ENCODE results near the gene NTM.

Gene NTM

GRCh38 chr11:132139181-132139580 is 768.8 kb downstream of the NTM start:
- DNase-seq, result no peak

DNA sequence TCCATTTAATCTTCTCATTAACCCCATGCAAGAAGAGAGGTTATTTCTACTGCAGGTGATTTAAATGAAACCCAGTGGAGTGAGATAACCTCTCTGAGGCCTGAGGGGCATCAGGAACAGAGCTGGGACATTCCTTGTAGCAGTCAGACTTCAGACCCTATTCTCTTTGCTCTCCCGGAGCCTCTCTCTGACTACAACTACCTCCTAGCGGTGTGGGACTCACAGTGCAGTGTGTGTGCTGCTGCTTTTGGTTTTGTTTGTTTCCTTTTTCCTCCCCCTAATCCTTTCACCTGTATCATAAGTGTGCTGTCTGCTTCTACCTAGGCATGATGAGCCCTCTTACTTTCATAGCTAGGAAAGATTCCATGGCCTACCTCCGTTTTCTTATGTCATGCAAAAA is 769.6 kb downstream of the NTM start:
- DNase-seq, result no peak

- no peak for DNase-seq
Measured at GRCh38 chr11:132142121-132142520, 771.7 kb downstream of the NTM start.

DNA sequence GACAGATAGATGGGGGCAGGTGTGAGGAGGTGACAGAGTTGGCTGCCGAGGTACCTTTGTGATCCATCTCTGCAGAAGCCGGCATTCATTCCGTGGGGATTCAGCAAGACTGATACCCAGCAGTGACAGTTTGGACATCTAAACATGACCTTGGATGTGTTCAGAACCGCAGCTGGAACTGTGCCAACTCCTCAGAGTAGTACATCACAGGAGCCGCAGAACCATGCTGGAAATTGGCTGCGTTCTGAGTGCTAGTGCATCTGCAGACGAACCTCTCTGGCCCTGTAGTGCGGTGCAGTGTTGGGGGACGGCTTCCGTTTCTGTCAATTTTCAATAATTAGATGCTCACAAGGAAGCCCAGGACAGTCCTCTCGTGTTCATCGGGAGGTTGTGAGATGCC is 772.1 kb downstream of the NTM start:
- no peak for DNase-seq

DNA sequence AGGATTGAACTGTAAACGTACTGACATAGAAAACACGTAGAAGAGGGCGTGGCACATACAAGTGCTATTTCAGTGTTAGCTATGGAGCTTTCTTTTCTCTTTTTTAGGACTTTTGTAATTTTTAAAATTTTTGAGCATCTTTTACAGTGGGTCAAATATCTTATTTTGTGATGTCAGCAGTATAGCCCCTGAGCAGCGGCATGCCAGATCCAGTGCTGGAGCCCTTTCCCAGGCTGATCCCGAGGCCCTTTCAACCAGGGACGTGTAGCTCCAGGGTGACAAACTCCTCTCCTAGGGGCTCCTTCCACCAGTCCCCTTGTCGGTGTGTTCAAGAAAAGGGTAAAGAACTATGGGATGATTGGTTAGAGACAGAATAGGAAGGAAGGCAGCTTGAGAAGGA is 777.0 kb downstream of the NTM start:
- DNase-seq, result no peak

GRCh38 chr11:132154781-132155180 is 784.4 kb downstream of the NTM start:
- DNase-seq, result no peak

DNA sequence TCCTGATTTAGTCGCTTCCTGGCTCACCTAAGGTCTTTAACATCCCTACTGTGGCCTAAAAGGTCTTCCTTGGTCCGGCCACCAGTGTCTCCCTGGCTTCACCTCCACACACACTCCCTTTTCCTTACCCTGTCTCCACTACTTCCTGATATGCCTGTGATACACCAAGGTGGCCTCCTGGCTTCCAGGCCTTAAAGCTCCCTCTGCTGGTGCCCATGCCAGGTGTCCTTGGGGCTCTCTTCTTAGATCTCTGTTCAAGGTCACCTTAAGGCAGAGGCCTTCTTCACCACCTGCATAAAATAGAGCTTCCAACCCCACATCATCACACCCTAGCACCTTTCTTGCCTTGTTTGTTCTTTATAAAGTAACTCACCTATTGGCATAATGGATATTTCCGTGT is 787.7 kb downstream of the NTM start:
- no peak for DNase-seq

- no peak for DNase-seq
Measured at GRCh38 chr11:132158696-132159095, 788.3 kb downstream of the NTM start.

GRCh38 chr11:132161403-132162078 is 791.1 kb downstream of the NTM start:
- DNase-seq, result no peak

- no peak for DNase-seq
Measured at GRCh38 chr11:132168344-132168981, 798.0 kb downstream of the NTM start.

DNA sequence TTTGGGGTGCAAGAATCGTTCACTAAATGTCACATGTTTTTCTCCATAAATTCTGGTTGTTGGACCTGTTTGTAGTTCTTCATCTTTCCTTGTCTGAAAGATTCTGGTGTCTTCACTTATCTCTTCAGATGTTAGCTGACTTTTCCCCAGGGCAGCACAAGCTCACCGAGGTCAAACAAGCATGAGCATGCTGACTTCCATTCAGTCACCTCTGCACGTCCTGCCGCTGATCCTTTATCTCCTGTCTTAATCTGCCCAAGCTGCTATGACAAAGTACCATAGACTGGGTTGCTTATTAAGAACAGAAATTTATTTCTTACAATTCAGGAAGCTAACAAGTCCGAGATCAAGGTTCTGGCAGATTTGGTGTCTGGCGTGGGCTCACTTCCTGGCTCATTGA is 800.6 kb downstream of the NTM start:
- no peak for DNase-seq

GRCh38 chr11:132174362-132175255 is 804.2 kb downstream of the NTM start:
- DNase-seq, result no peak

DNA sequence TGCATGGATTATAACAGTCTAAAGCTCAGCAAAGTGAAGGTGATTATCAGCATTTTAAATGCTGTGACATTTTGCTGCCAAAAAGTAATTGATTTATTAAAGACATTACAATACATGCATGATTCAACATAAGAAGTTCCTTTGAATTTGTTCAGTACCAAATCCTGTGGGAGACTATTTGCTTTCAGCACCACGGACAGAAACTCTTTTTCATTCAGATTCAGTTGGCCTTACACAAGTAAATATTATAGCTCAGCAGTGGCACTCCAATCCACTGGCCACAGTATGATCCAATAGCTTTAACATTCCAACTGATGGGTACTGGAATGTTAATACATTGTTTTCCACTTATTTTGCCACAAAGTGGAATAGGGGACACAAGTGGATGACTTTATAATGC is 806.7 kb downstream of the NTM start:
- no peak for DNase-seq

DNA sequence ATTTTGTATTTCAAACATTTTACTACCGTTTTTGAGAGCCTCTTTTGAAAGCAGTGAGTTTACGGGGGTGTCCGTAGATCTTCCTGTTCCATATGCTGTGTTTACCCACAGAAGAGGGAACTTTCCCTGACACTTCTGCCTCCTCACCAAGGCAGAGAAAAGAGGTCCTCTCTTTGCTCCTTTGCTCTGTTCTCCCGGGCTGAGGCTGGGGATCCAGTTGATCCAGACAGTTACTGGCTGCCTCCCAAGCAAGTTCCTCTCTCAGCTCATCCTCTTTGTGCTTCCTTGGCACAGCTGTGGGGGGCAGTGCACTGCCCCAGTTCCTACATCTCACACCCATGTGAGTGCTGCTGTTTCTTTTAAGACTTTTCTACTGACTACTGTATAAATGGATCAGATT is 813.7 kb downstream of the NTM start:
- DNase-seq, result no peak

GRCh38 chr11:132185726-132186592 is 815.5 kb downstream of the NTM start:
- no peak for DNase-seq

DNA sequence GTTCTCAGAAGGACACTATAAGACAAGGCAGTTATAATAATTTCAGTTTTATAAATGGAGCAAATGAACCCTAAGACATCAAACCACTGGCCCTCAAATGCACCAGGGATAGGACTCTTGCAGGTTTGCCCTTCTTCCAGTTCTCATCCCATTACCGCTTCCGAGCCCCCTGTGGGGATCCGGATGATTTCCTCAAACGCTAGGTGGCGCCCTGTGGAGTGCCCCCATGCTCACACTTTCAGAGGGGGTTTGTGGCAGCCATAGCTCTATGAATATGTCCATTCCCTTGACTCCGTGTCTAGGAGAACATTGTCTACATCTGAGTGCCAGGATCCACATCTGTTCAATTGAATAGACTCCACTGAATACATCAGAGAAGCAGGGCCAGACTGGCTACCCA is 816.3 kb downstream of the NTM start:
- no peak for DNase-seq

- DNase-seq, result no peak
Measured at GRCh38 chr11:132187386-132187785, 817.0 kb downstream of the NTM start.

DNA sequence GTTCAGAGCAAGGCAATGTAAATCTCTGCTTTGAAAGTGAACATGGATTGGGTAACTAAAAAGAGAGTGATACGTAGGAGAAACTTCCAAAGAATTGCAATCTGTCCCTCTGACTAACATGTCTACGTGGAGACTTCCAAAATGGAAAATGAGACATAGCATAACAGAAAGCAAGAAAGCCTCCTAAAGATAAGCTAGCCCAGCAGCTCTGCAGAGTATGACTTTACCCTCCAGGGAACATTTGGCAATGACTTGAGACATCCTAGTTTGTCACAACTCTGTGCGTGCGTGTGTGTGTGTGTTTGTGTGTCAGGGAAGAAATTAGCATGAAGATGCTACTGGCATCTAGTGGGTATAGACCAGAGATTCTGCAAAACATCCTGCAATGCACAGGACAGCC is 817.4 kb downstream of the NTM start:
- no peak for DNase-seq

GRCh38 chr11:132196928-132197327 is 826.5 kb downstream of the NTM start:
- DNase-seq, result no peak

GRCh38 chr11:132200353-132200936 is 830.0 kb downstream of the NTM start:
- DNase-seq, result peak; percentile 58

DNA sequence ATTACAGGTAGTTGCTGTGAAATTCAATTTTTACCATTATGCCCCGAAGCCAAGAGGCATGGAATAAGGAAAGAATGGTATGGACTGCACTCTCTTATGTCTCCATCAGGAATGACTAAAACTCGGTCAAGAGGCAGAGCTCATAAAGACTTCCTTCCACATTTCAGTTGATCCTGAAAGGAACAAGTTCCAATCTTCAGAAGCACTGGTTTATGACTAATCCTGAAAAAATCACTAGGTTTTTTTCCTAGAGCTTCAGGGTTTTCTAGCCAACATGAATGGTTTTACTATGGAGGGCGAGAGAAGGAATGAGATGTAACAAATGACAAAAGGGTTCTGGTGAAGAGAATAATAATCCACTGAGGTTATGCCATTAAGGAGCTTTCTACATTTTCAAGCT is 832.2 kb downstream of the NTM start:
- no peak for DNase-seq

- DNase-seq, result no peak
Measured at GRCh38 chr11:132205006-132205405, 834.6 kb downstream of the NTM start.

DNA sequence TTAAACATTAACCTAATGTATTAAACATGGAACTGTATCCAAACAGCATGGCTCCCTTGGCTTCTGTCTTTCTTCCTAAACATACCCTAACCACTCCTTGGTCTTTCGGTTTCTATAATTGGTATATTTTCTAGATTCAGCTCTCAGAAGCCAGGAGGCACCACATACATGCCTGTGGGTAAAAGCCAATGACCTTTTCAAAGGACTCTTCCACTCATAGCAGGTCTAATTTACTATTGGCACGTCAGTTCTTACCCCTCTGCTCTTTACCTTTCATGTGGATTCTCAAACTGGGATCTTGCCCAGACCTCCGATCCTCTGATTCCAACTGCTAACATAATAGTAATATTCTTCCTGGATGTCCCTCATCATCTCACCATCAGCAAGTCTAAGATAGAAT is 835.1 kb downstream of the NTM start:
- DNase-seq, result no peak
